ENCODE results near the gene ZNF248. TPM values are rescaled to one million over a fixed set of nuclear protein-coding genes. Genes with fewer than 3 reads are reported as not detected.

Gene ZNF248
- total and polyA plus RNA-seq, 9 of the 15 experiments (the other 6 are each of a cell fraction or from before 2014, with no cell fraction given) = 4.5 to 16.5 (median 10.2) TPM

GRCh38 chr10:37789590-37789989, 67.8 kb downstream of the ZNF248 start (continued):
- TF ChIP-seq, protein P1, sequence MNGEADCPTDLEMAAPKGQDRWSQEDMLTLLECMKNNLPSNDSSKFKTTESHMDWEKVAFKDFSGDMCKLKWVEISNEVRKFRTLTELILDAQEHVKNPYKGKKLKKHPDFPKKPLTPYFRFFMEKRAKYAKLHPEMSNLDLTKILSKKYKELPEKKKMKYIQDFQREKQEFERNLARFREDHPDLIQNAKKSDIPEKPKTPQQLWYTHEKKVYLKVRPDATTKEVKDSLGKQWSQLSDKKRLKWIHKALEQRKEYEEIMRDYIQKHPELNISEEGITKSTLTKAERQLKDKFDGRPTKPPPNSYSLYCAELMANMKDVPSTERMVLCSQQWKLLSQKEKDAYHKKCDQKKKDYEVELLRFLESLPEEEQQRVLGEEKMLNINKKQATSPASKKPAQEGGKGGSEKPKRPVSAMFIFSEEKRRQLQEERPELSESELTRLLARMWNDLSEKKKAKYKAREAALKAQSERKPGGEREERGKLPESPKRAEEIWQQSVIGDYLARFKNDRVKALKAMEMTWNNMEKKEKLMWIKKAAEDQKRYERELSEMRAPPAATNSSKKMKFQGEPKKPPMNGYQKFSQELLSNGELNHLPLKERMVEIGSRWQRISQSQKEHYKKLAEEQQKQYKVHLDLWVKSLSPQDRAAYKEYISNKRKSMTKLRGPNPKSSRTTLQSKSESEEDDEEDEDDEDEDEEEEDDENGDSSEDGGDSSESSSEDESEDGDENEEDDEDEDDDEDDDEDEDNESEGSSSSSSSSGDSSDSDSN (IDR thresholded peaks at IDR 0.05; ENCODE audit: borderline replicate concordance in 1 of 2, low read depth in 2 of 2, low read length in 2 of 2) = no peak
- TF ChIP-seq NUFIP1 (IDR thresholded peaks at IDR 0.05; ENCODE audit: partially characterized antibody) = no peak
- TF ChIP-seq, protein P2, sequence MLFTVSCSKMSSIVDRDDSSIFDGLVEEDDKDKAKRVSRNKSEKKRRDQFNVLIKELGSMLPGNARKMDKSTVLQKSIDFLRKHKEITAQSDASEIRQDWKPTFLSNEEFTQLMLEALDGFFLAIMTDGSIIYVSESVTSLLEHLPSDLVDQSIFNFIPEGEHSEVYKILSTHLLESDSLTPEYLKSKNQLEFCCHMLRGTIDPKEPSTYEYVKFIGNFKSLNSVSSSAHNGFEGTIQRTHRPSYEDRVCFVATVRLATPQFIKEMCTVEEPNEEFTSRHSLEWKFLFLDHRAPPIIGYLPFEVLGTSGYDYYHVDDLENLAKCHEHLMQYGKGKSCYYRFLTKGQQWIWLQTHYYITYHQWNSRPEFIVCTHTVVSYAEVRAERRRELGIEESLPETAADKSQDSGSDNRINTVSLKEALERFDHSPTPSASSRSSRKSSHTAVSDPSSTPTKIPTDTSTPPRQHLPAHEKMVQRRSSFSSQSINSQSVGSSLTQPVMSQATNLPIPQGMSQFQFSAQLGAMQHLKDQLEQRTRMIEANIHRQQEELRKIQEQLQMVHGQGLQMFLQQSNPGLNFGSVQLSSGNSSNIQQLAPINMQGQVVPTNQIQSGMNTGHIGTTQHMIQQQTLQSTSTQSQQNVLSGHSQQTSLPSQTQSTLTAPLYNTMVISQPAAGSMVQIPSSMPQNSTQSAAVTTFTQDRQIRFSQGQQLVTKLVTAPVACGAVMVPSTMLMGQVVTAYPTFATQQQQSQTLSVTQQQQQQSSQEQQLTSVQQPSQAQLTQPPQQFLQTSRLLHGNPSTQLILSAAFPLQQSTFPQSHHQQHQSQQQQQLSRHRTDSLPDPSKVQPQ (CRISPR knock-in tag; IDR thresholded peaks at IDR 0.05; ENCODE audit: borderline replicate concordance) = no peak
- TF ChIP-seq RFX5 (IDR thresholded peaks at IDR 0.05; ENCODE audit: low read depth, low read length) = no peak
- no peak for TF ChIP-seq ADNP (tag; IDR thresholded peaks at IDR 0.05)
- TF ChIP-seq RBM22 (IDR thresholded peaks at IDR 0.05; ENCODE audit: low read depth, low read length, poor library complexity, severe bottlenecking) = no peak
- no peak for TF ChIP-seq ETS2 (tag; IDR thresholded peaks at IDR 0.05; ENCODE audit: borderline replicate concordance, poor library complexity, severe bottlenecking)
- no peak for TF ChIP-seq ZNF347 (CRISPR knock-in tag; IDR thresholded peaks at IDR 0.05; ENCODE audit: low read depth)
- TF ChIP-seq ZNF274 (IDR thresholded peaks at IDR 0.05; ENCODE audit: borderline replicate concordance, low read depth, low read length) = no peak
- TF ChIP-seq CBX3 (IDR thresholded peaks at IDR 0.05; ENCODE audit: borderline replicate concordance in 1 of 2, low read length in 2 of 2) = no peak
- TF ChIP-seq C11orf30 (IDR thresholded peaks at IDR 0.05; ENCODE audit: low read depth) = no peak
